OCI-LY3 (cell line): ENCODE results near the gene CLIC5.

Source experiments
- EZH2phosphoT487 ChIP-seq: fragments of 200-600 bp; shearing (Covaris generic); IDR thresholded peaks from 2 replicates; pipeline ENCODE4 v1.6.1; 2018; ENCODE audit warnings: antibody characterized with exemption, mixed run types, low read depth
- TF ChIP-seq, protein P1 (sequence below): fragments of 200-600, 300-600 bp; sonication (generic); IDR thresholded peaks from 2 replicates; pipeline ENCODE4 v1.5.1; 2014; ENCODE audit warnings: antibody characterized with exemption, low read length, low read depth

- TF ChIP-seq, protein P1, sequence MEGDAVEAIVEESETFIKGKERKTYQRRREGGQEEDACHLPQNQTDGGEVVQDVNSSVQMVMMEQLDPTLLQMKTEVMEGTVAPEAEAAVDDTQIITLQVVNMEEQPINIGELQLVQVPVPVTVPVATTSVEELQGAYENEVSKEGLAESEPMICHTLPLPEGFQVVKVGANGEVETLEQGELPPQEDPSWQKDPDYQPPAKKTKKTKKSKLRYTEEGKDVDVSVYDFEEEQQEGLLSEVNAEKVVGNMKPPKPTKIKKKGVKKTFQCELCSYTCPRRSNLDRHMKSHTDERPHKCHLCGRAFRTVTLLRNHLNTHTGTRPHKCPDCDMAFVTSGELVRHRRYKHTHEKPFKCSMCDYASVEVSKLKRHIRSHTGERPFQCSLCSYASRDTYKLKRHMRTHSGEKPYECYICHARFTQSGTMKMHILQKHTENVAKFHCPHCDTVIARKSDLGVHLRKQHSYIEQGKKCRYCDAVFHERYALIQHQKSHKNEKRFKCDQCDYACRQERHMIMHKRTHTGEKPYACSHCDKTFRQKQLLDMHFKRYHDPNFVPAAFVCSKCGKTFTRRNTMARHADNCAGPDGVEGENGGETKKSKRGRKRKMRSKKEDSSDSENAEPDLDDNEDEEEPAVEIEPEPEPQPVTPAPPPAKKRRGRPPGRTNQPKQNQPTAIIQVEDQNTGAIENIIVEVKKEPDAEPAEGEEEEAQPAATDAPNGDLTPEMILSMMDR: no peak
- TF ChIP-seq EZH2phosphoT487: no peak
Observed at GRCh38 chr6:45986746-45987274, 28.9 kb downstream of the CLIC5 start.
